Measurements from ENCODE around the gene UBE2D2. TPM values are rescaled to one million over a fixed set of nuclear protein-coding genes. Genes with fewer than 3 reads are reported as not detected.

UBE2D2 gene
- total RNA-seq, 1 donor from 2014 or later = 214 TPM

DNA sequence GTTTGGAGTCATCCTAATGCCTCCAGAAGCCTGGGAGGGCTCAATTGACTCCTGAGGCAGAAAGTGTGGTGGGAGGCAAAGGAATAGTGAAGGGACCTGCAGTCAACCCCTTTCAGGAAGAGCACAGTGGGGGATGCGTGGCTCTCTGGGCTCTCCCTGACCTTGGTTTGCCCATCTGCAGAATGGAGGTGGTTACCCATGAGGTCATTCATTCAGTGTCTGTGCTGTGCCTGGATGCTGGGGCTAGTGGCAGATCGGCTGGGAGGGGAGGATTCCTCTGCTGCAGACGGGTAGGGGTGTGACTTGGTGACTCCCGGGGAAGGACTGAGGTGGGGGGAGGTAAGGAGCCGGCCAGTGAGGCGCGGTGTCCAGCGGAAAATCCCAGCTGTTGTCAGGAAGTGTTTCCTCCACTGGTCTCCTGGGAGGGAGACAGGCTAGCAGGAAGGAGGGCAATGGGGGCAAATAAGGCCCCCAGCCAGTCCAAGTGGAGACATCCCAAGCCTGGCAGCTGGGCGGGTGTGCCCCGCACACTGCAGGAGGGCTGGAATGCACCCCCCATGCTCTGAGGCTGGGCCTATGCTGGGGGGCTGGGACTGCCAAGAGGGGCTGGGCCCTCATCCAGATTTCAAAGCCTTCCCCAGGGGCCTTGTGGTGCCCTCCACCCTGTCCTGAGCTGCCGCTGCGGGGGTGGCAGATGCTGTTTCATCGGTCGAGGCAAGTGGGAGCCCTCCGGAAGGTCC lies 98.0 kb downstream of the UBE2D2 start:
- Mint-ChIP-seq H3K4me3 (ENCODE audit: unreplicated experiment) (peak overlapping the region; percentile 77), H3K4me1 (ENCODE audit: unreplicated experiment) (peaks cover 59% of the 10 kb centered on the region), H3K27ac (ENCODE audit: unreplicated experiment) (peak overlapping the region; percentile 84)

DNA sequence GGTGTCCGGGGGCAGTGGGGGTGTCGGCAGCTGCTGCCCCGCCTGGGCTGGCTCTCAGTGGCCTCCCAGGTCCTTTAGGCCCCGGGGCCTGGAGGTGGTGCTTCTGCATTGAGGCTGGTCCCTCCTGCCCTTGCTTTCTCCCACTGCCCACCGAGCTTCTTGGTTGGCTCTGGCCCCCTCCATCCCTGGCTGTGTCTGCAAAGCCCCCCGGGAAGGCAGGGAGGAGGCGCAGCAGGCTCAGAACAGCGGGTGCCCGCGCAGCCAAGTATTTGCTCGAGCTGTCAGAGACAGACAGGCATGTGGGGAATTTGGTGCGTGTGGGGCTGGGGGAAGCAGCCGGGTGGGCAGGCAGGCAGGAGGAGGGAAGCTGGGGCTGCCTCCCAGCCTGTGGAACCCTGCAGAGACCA lies 98.6 kb downstream of the UBE2D2 start:
- Mint-ChIP-seq H3K27ac (ENCODE audit: unreplicated experiment) (peak overlapping the region; percentile 78), H3K27me3 (ENCODE audit: unreplicated experiment) (peaks cover 8% of the 10 kb centered on the region), H3K4me3 (ENCODE audit: unreplicated experiment) (no peak overlapping the region), H3K4me1 (ENCODE audit: unreplicated experiment) (peaks cover 53% of the 10 kb centered on the region), H3K9me3 (ENCODE audit: unreplicated experiment) (no peaks in the 10 kb centered on the region), H3K36me3 (ENCODE audit: low read depth, unreplicated experiment) (no peaks in the 10 kb centered on the region)
- DNase-seq (ENCODE audit: low spot score) = peak; percentile 31
- TF ChIP-seq, protein P1, sequence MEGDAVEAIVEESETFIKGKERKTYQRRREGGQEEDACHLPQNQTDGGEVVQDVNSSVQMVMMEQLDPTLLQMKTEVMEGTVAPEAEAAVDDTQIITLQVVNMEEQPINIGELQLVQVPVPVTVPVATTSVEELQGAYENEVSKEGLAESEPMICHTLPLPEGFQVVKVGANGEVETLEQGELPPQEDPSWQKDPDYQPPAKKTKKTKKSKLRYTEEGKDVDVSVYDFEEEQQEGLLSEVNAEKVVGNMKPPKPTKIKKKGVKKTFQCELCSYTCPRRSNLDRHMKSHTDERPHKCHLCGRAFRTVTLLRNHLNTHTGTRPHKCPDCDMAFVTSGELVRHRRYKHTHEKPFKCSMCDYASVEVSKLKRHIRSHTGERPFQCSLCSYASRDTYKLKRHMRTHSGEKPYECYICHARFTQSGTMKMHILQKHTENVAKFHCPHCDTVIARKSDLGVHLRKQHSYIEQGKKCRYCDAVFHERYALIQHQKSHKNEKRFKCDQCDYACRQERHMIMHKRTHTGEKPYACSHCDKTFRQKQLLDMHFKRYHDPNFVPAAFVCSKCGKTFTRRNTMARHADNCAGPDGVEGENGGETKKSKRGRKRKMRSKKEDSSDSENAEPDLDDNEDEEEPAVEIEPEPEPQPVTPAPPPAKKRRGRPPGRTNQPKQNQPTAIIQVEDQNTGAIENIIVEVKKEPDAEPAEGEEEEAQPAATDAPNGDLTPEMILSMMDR (IDR thresholded peaks at IDR 0.05; ENCODE audit: unreplicated experiment) = no peak

More for the DNA sequence above, 98.0 kb downstream of the UBE2D2 start:
- DNase-seq (ENCODE audit: low spot score) = peak; percentile 34
- H3K36me3 Mint-ChIP-seq (ENCODE audit: low read depth, unreplicated experiment) = no peaks in the 10 kb centered on the region
- H3K9me3 Mint-ChIP-seq (ENCODE audit: unreplicated experiment) = no peaks in the 10 kb centered on the region
- TF ChIP-seq, protein P1 (IDR thresholded peaks at IDR 0.05; ENCODE audit: unreplicated experiment) = no peak
- H3K27me3 Mint-ChIP-seq (ENCODE audit: unreplicated experiment) = peaks cover 8% of the 10 kb centered on the region

DNA sequence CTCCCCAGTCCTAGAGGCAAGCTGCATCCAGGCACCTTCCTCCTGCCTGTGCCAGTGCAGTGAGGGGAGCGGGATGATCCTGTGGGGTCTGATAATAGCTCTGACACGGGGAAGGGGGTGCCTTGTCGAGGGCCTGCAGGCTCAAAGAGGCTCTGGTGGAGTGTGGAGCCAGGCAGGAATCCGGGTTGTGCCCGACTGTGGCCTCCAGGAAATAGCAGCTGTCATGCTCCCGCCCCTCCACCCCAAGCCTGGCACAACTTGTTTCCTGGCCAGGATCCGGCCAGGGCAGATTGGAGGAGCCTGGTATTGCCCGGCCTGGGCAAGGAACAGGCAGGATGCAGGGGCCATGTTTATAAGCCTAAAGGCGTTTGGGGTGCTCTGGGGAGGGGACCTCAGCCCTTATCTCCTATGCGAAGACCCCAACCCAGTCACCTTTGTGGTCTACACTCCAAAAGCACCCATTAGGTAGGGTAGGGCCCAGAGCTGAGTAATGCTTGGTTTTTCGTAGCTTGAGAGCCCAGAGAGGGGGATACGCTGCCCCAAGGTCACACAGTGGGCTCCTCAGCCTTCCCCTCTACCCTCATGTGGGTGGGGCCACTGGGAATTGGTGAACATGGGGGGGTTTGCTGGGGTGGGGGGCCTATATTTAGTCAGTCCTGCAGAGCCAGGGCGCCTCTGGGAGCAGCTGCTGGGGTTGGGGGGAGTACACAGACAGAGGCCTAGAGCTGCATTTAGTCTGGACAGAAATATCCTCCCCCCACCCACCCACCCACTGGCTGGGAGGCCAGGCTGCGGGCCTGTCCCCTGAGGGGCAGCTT lies 99.2 kb downstream of the UBE2D2 start:
- peaks cover 48% of the 10 kb centered on the region for H3K4me1 Mint-ChIP-seq (ENCODE audit: unreplicated experiment)

DNA sequence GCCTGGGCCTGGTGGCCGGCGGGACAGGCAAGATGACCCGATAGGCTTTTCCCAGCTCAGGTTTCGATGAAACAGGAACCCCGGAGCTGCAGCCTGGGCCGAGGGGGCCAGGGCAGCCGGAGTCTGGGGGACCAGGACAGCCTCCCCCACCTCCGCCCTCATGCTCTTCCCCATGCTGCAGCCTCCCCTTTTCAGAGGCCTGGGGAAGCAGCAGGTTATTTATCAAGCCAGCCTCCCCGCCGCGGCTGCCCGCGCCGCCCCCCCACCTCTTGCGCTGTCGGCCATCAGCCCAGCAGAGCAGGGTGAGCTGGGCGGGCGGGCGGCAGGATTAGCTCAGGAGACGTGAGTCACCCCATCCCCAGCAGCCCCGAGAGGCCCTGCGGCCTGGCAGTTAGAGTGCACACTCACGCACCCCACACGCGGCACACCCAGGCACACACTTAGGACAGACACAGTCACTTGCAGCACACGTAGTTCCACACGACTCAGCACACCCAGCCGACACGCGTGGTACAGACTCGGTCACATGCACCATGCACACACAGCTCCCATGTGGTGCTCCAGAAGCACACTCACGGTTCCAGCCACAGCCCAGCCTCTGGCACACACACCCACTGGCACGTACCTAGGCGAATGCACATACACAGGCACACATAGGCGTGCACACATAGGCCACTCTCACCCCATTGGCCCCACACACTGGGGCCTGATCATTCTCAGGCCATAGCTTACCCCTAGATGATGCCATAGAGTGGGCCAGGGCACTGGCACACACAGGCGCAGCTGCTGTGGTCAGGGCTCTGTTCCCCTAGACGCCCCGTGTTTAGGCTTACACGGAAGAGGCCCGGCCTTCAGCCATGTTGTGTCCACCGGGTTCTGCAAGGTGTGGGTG lies 100.0 kb downstream of the UBE2D2 start:
- TF ChIP-seq, protein P1 (IDR thresholded peaks at IDR 0.05; ENCODE audit: unreplicated experiment) = no peak
- no peak for DNase-seq (ENCODE audit: low spot score)
- H3K27me3 Mint-ChIP-seq (ENCODE audit: unreplicated experiment) = peaks cover 7% of the 10 kb centered on the region
- H3K4me1 Mint-ChIP-seq (ENCODE audit: unreplicated experiment) = peaks cover 42% of the 10 kb centered on the region
- H3K27ac Mint-ChIP-seq (ENCODE audit: unreplicated experiment) = peak overlapping the region; percentile 61
- H3K36me3 Mint-ChIP-seq (ENCODE audit: low read depth, unreplicated experiment) = no peaks in the 10 kb centered on the region
- no peaks in the 10 kb centered on the region for H3K9me3 Mint-ChIP-seq (ENCODE audit: unreplicated experiment)
- no peak overlapping the region for H3K4me3 Mint-ChIP-seq (ENCODE audit: unreplicated experiment)

More for the DNA sequence above, 99.2 kb downstream of the UBE2D2 start:
- DNase-seq (ENCODE audit: low spot score) = no peak
- Mint-ChIP-seq H3K36me3 (ENCODE audit: low read depth, unreplicated experiment) (no peaks in the 10 kb centered on the region), H3K9me3 (ENCODE audit: unreplicated experiment) (no peaks in the 10 kb centered on the region), H3K4me3 (ENCODE audit: unreplicated experiment) (no peak overlapping the region), H3K27me3 (ENCODE audit: unreplicated experiment) (peaks cover 8% of the 10 kb centered on the region), H3K27ac (ENCODE audit: unreplicated experiment) (peak overlapping the region; percentile 78)
- TF ChIP-seq, protein P1 (IDR thresholded peaks at IDR 0.05; ENCODE audit: unreplicated experiment) = no peak

All from endothelial cell (in vitro differentiated cells).